Measurements from ENCODE around the gene PNPLA7.

GRCh38 chr9:137582286-137582860, 32.2 kb upstream of the PNPLA7 start:
- TF ChIP-seq CTCF (IDR thresholded peaks at IDR 0.05) (no peak), POLR2A (IDR thresholded peaks at IDR 0.05) (no peak)
